ENCODE results near the gene TK2.
"Not testable (repeated sequence)": the region's sequence is repeated elsewhere in the genome, so short reads cannot be mapped to it uniquely, and the experiment has no call there.

TK2 gene

GRCh38 chr16:66468321-66468965, 81.5 kb downstream of the TK2 start:
- no peak for DNase-seq (ENCODE audit: low spot score)
- TF ChIP-seq CTCF (IDR thresholded peaks at IDR 0.05; ENCODE audit: borderline replicate concordance, control extremely low read depth, extremely low read depth, insufficient read depth, missing control alignments): no peak
- in situ Hi-C loops (cut with MboI; ENCODE audit: low sequenced_read_pairs, unreplicated experiment): no loop called here

GRCh38 chr16:66467611-66468010, 82.3 kb downstream of the TK2 start:
- in situ Hi-C loops (cut with MboI; ENCODE audit: low sequenced_read_pairs, unreplicated experiment): no loop called here
- no peak for DNase-seq (ENCODE audit: low spot score)
- TF ChIP-seq CTCF (IDR thresholded peaks at IDR 0.05; ENCODE audit: borderline replicate concordance, control extremely low read depth, extremely low read depth, insufficient read depth, missing control alignments): no peak

GRCh38 chr16:66466636-66467035, 83.3 kb downstream of the TK2 start:
- DNase-seq (ENCODE audit: low spot score); in situ Hi-C loops (cut with MboI; ENCODE audit: low sequenced_read_pairs, unreplicated experiment): not testable (repeated sequence)

GRCh38 chr16:66465946-66466345, 84.0 kb downstream of the TK2 start:
- in situ Hi-C loops (cut with MboI; ENCODE audit: low sequenced_read_pairs, unreplicated experiment); DNase-seq (ENCODE audit: low spot score): not testable (repeated sequence)

- DNase-seq (ENCODE audit: low spot score): no peak
- in situ Hi-C loops (cut with MboI; ENCODE audit: low sequenced_read_pairs, unreplicated experiment): no loop called here
- no peak for TF ChIP-seq CTCF (IDR thresholded peaks at IDR 0.05; ENCODE audit: borderline replicate concordance, control extremely low read depth, extremely low read depth, insufficient read depth, missing control alignments)
Observed at GRCh38 chr16:66462912-66463311, 87.0 kb downstream of the TK2 start.

- no peak for DNase-seq (ENCODE audit: low spot score)
- no peak for TF ChIP-seq CTCF (IDR thresholded peaks at IDR 0.05; ENCODE audit: borderline replicate concordance, control extremely low read depth, extremely low read depth, insufficient read depth, missing control alignments)
- in situ Hi-C loops (cut with MboI; ENCODE audit: low sequenced_read_pairs, unreplicated experiment): no loop called here
Observed at GRCh38 chr16:66460703-66461102, 89.2 kb downstream of the TK2 start.

- TF ChIP-seq CTCF (IDR thresholded peaks at IDR 0.05; ENCODE audit: borderline replicate concordance, control extremely low read depth, extremely low read depth, insufficient read depth, missing control alignments): no peak
- in situ Hi-C loops (cut with MboI; ENCODE audit: low sequenced_read_pairs, unreplicated experiment): no loop called here
- no peak for DNase-seq (ENCODE audit: low spot score)
Observed at GRCh38 chr16:66459878-66460277, 90.0 kb downstream of the TK2 start.

GRCh38 chr16:66458853-66459252, 91.1 kb downstream of the TK2 start:
- in situ Hi-C loops (cut with MboI; ENCODE audit: low sequenced_read_pairs, unreplicated experiment): no loop called here
- no peak for DNase-seq (ENCODE audit: low spot score)
- TF ChIP-seq CTCF (IDR thresholded peaks at IDR 0.05; ENCODE audit: borderline replicate concordance, control extremely low read depth, extremely low read depth, insufficient read depth, missing control alignments): no peak
